Measurements from ENCODE around the gene MAD1L1.

The MAD1L1 gene

DNA sequence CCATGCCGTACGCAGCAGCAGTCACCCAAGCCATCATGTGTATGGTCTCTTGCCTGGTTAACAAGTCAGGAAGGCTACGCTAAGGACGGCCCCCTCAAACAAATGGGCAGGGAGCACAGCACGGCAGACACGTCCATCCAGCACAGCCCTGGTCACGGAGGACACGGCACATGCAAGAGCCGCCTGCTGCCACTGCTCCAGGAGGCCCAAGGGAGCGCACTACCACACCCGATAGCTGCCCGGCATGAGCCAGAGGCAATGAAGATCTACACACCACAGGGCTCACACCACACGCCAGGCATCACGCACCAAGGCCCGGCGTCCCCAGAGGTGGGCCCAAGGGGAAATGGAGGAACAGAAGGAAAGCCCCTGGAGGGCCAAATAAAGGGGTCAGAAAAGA, 134.2 kb downstream of the MAD1L1 start:
- no peak overlapping the region for H3K9ac ChIP-seq (ENCODE audit: low read depth, low read length)
- H3K79me2 ChIP-seq (ENCODE audit: insufficient read depth, low read length), result peaks cover 6% of the 10 kb centered on the region
- no peak overlapping the region for H3K4me2 ChIP-seq (ENCODE audit: insufficient read depth, low read length)
- DNase-seq (no peak), ATAC-seq (ENCODE audit: insufficient read depth, low read depth) (no peak)
- no peak overlapping the region for H3K4me3 ChIP-seq (ENCODE audit: low read depth in 1 of 2, low read length in 2 of 2)
- H3K27ac ChIP-seq (ENCODE audit: low read length), result 0 out of 2 replicates have a peak overlapping the region, but pooled peaks have one; percentile 27
- peaks cover 47% of the 10 kb centered on the region for H4K20me1 ChIP-seq (ENCODE audit: insufficient read depth, low read length)
- H3K9me3 ChIP-seq (ENCODE audit: insufficient read depth, low read length, severe bottlenecking), result no peaks in the 10 kb centered on the region
- TF ChIP-seq CTCF (IDR thresholded peaks at IDR 0.05; ENCODE audit: borderline replicate concordance, extremely low read depth, low read length, poor library complexity, severe bottlenecking), result no peak
- TF ChIP-seq EZH2 (IDR thresholded peaks at IDR 0.05; ENCODE audit: borderline replicate concordance, low read depth, low read length, severe bottlenecking), result no peak
- H2AFZ ChIP-seq (ENCODE audit: low read depth, low read length), result no peak overlapping the region
- no peaks in the 10 kb centered on the region for H3K27me3 ChIP-seq (ENCODE audit: insufficient read depth, low read length, poor library complexity)
- peaks cover 8% of the 10 kb centered on the region for H3K4me1 ChIP-seq (ENCODE audit: insufficient read depth, low read length)
- peaks cover 15% of the 10 kb centered on the region for H3K36me3 ChIP-seq (ENCODE audit: insufficient read depth, low read length)

DNA sequence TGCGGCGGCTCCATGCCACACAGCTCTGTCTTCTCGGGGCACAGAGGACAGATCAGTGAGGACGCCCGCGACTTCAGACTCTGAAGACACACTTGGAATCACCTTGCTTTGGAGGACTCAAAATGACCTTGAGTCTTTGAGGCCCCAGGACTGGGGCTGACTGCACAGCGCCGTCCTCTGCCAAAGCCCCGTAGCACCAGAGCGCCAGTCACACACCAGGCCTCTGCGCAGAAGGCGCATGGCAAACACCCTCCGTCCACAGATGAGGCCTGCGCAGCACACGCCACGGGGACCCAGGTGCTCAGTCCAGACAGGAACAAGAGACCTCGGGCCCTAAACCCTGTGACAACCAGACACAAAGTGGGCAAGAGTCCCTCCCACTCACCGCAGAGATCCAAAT, 134.7 kb downstream of the MAD1L1 start:
- no peak overlapping the region for H3K4me3 ChIP-seq (ENCODE audit: low read depth in 1 of 2, low read length in 2 of 2)
- peaks cover 12% of the 10 kb centered on the region for H3K36me3 ChIP-seq (ENCODE audit: insufficient read depth, low read length)
- H3K79me2 ChIP-seq (ENCODE audit: insufficient read depth, low read length), result peaks cover 6% of the 10 kb centered on the region
- H2AFZ ChIP-seq (ENCODE audit: low read depth, low read length), result no peak overlapping the region
- ATAC-seq (ENCODE audit: insufficient read depth, low read depth) (no peak), DNase-seq (no peak)
- H3K4me1 ChIP-seq (ENCODE audit: insufficient read depth, low read length), result peaks cover 8% of the 10 kb centered on the region
- H4K20me1 ChIP-seq (ENCODE audit: insufficient read depth, low read length), result peaks cover 48% of the 10 kb centered on the region
- TF ChIP-seq EZH2 (IDR thresholded peaks at IDR 0.05; ENCODE audit: borderline replicate concordance, low read depth, low read length, severe bottlenecking), result no peak
- no peak for TF ChIP-seq CTCF (IDR thresholded peaks at IDR 0.05; ENCODE audit: borderline replicate concordance, extremely low read depth, low read length, poor library complexity, severe bottlenecking)
- no peak overlapping the region for H3K9ac ChIP-seq (ENCODE audit: low read depth, low read length)
- H3K9me3 ChIP-seq (ENCODE audit: insufficient read depth, low read length, severe bottlenecking), result no peaks in the 10 kb centered on the region
- no peak overlapping the region for H3K4me2 ChIP-seq (ENCODE audit: insufficient read depth, low read length)
- no peaks in the 10 kb centered on the region for H3K27me3 ChIP-seq (ENCODE audit: insufficient read depth, low read length, poor library complexity)
- H3K27ac ChIP-seq (ENCODE audit: low read length), result no peak overlapping the region

DNA sequence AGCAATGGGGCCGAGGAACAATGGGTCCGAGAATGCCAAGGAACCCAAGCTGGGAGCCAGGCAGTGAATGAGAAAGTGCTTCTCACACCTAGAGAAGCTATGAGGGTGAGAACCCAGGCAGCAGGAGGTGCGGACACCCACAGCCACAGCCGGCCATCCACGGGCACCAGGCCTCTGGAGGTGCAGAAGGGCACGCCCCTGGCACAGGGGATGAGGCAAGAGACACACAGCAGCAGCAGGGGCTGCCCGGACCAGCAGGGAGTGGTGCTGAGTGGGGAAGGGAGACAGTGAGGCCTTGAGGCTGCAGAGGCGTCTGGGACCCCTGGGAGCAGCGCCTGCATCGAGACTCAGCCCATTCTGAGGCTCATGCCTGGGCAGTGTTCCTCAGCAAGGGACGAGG, 135.3 kb downstream of the MAD1L1 start:
- H3K27me3 ChIP-seq (ENCODE audit: insufficient read depth, low read length, poor library complexity), result no peaks in the 10 kb centered on the region
- ATAC-seq (ENCODE audit: insufficient read depth, low read depth), result no peak
- peaks cover 5% of the 10 kb centered on the region for H3K79me2 ChIP-seq (ENCODE audit: insufficient read depth, low read length)
- no peak overlapping the region for H3K4me2 ChIP-seq (ENCODE audit: insufficient read depth, low read length)
- no peak for TF ChIP-seq CTCF (IDR thresholded peaks at IDR 0.05; ENCODE audit: borderline replicate concordance, extremely low read depth, low read length, poor library complexity, severe bottlenecking)
- no peak for TF ChIP-seq EZH2 (IDR thresholded peaks at IDR 0.05; ENCODE audit: borderline replicate concordance, low read depth, low read length, severe bottlenecking)
- H3K9me3 ChIP-seq (ENCODE audit: insufficient read depth, low read length, severe bottlenecking), result no peaks in the 10 kb centered on the region
- no peak overlapping the region for H3K9ac ChIP-seq (ENCODE audit: low read depth, low read length)
- H4K20me1 ChIP-seq (ENCODE audit: insufficient read depth, low read length), result peaks cover 48% of the 10 kb centered on the region
- H3K27ac ChIP-seq (ENCODE audit: low read length), result no peak overlapping the region
- DNase-seq, result no peak
- peaks cover 8% of the 10 kb centered on the region; the same call in 1 of the 2 replicates for H3K36me3 ChIP-seq (ENCODE audit: insufficient read depth, low read length)
- H2AFZ ChIP-seq (ENCODE audit: low read depth, low read length), result no peak overlapping the region
- no peak overlapping the region for H3K4me3 ChIP-seq (ENCODE audit: low read depth in 1 of 2, low read length in 2 of 2)
- peaks cover 8% of the 10 kb centered on the region for H3K4me1 ChIP-seq (ENCODE audit: insufficient read depth, low read length)

All from DND-41 (cell line).